HepG2 (cell line): ENCODE data around the gene SLC22A23. TPM values are rescaled to one million over a fixed set of nuclear protein-coding genes. Genes with fewer than 3 reads are reported as not detected.

Experiments used
- FOSL1 ChIP-seq: sonication (generic); formaldehyde crosslinking; IDR thresholded peaks from 2 replicates; pipeline ENCODE4 v1.9.0; 2021; ENCODE audit warnings: missing genetic modification reagents, borderline replicate concordance
- GATAD2A ChIP-seq: IDR thresholded peaks from 2 replicates; pipeline ENCODE4 v1.6.1; 2016
- HNF4G ChIP-seq, 2 experiments: sonication (generic) in 1 of 2; formaldehyde crosslinking in 1 of 2; IDR thresholded peaks; 2 replicates each; pipeline versions ENCODE4 v1.4.0 to v1.6.1; 2011 to 2020; ENCODE audit warnings: borderline replicate concordance in 2 of 2, low read depth in 2 of 2, mild to moderate bottlenecking in 2 of 2, low read length in 1 of 2, missing genetic modification reagents in 1 of 2, moderate library complexity in 1 of 2
- IRF2 ChIP-seq: IDR thresholded peaks from 2 replicates; pipeline ENCODE4 v1.6.1; 2018; ENCODE audit warnings: missing genetic modification reagents, missing compliant biosample characterization
- LBX2 ChIP-seq: sonication (generic); formaldehyde crosslinking; IDR thresholded peaks from 2 replicates; pipeline ENCODE4 v1.5.0; 2020; ENCODE audit warnings: missing genetic modification reagents, mild to moderate bottlenecking, borderline replicate concordance
- MTF1 ChIP-seq: sonication (generic); formaldehyde crosslinking; IDR thresholded peaks from 2 replicates; pipeline ENCODE4 v1.5.0; 2020; ENCODE audit warnings: missing genetic modification reagents
- NFYC ChIP-seq: IDR thresholded peaks from 2 replicates; pipeline ENCODE4 v1.6.1; 2016; ENCODE audit warnings: missing genetic modification reagents, missing compliant biosample characterization
- NRL ChIP-seq: sonication (generic); formaldehyde crosslinking; IDR thresholded peaks from 2 replicates; pipeline ENCODE4 v1.5.0; 2020; ENCODE audit warnings: missing genetic modification reagents, mild to moderate bottlenecking, moderate library complexity, borderline replicate concordance
- SNAI1 ChIP-seq: sonication (generic); formaldehyde crosslinking; IDR thresholded peaks from 2 replicates; pipeline ENCODE4 v1.5.0; 2020; ENCODE audit warnings: mild to moderate bottlenecking, missing genetic modification reagents, borderline replicate concordance
- STAG1 ChIP-seq: sonication (generic); formaldehyde crosslinking; IDR thresholded peaks from 2 replicates; pipeline ENCODE4 v1.4.0; 2020; ENCODE audit warnings: missing genetic modification reagents
- ZNF180 ChIP-seq: sonication (generic); formaldehyde crosslinking; IDR thresholded peaks from 2 replicates; pipeline ENCODE4 v1.4.0; 2020; ENCODE audit warnings: low read depth, missing genetic modification reagents, borderline replicate concordance
- ZNF337 ChIP-seq: sonication (generic); formaldehyde crosslinking; IDR thresholded peaks from 2 replicates; pipeline ENCODE4 v1.5.1; 2020; ENCODE audit warnings: missing genetic modification reagents, low read depth, mild to moderate bottlenecking, borderline replicate concordance
- ZNF530 ChIP-seq: sonication (generic); formaldehyde crosslinking; IDR thresholded peaks from 2 replicates; pipeline ENCODE4 v1.5.0; 2020; ENCODE audit warnings: low read depth, mild to moderate bottlenecking, missing genetic modification reagents
- ZNF772 ChIP-seq: sonication (generic); formaldehyde crosslinking; IDR thresholded peaks from 2 replicates; pipeline ENCODE4 v1.5.0; 2020; ENCODE audit warnings: mild to moderate bottlenecking, missing genetic modification reagents
- polyA plus RNA-seq, 8 experiments: library from polyadenylated mRNA; depleted of rRNA in 3 of 8; stranded (reverse) in 7 of 8; unstranded in 1 of 8; fragments of >200 nt; fragmentation: Illumina TruSeq in 4 of 8; extraction: Trizol in 4 of 8; gene quantifications; 2 replicates each; pipeline versions ENCODE4 v1.2.1 to v1.2.3, GENCODE V29; 2011 to 2016; ENCODE audit warnings: low read depth in 4 of 8, missing spikeins in 1 of 8, mixed read lengths in 1 of 8; ENCODE audit not compliant: insufficient read depth in 1 of 8
- total RNA-seq, 5 experiments: library from RNA; depleted of rRNA; stranded (reverse); fragments of >200 nt; fragmentation: Illumina TruSeq; extraction: Trizol; gene quantifications; 2 replicates each; pipeline ENCODE4 v1.2.3, GENCODE V29; 2016; ENCODE audit warnings: low read depth in 1 of 5
- TF ChIP-seq, protein P1 (sequence below): sonication (generic); formaldehyde crosslinking; IDR thresholded peaks from 2 replicates; pipeline ENCODE4 v1.8.1; 2023; ENCODE audit warnings: missing genetic modification reagents, mild to moderate bottlenecking, borderline replicate concordance
- TF ChIP-seq, protein P2 (sequence below): sonication (generic); formaldehyde crosslinking; IDR thresholded peaks from 2 replicates; pipeline ENCODE4 v1.5.1; 2020; ENCODE audit warnings: missing genetic modification reagents, mild to moderate bottlenecking, borderline replicate concordance
- TF ChIP-seq, protein P3 (sequence below): sonication (generic); formaldehyde crosslinking; conservative IDR thresholded peaks from 2 replicates; pipeline ENCODE4 v1.4.0; 2020; ENCODE audit warnings: mild to moderate bottlenecking, missing genetic modification reagents, moderate library complexity
- TF ChIP-seq, protein P4 (sequence below): sonication (generic); formaldehyde crosslinking; IDR thresholded peaks from 2 replicates; pipeline ENCODE4 v1.8.1; 2023; ENCODE audit warnings: mild to moderate bottlenecking, missing genetic modification reagents

Gene SLC22A23
- total and polyA plus RNA-seq, 2 of the 13 experiments (the other 11 are each of a cell fraction or from before 2014, with no cell fraction given) = 11.8 to 17.5 TPM

- TF ChIP-seq FOSL1 (CRISPR knock-in tag) (no peak), SNAI1 (CRISPR knock-in tag) (no peak; the same call in none of the 2 replicates), ZNF530 (no peak), ZNF772 (CRISPR knock-in tag) (peak; percentile 98), HNF4G (IDR thresholded peaks at IDR 0.05; ENCODE audit: borderline replicate concordance, low read depth, low read length) (peak; percentile 95), HNF4G (CRISPR knock-in tag; IDR thresholded peaks at IDR 0.05; ENCODE audit: borderline replicate concordance, low read depth) (peak; percentile 97), LBX2 (CRISPR knock-in tag) (peak; percentile 94; the same call in 1 of the 2 replicates), MTF1 (CRISPR knock-in tag) (no peak), STAG1 (CRISPR knock-in tag) (peak; percentile 46), NRL (CRISPR knock-in tag) (peak; percentile 87), ZNF180 (CRISPR knock-in tag) (no peak), IRF2 (CRISPR knock-in tag) (peak; percentile 94), ZNF337 (CRISPR knock-in tag) (0 out of 2 replicates have a peak, but pooled peaks have one; percentile 5), GATAD2A (CRISPR knock-in tag) (peak; percentile 100), NFYC (CRISPR knock-in tag) (peak; percentile 36; the same call in 1 of the 2 replicates)
- TF ChIP-seq, protein P1, sequence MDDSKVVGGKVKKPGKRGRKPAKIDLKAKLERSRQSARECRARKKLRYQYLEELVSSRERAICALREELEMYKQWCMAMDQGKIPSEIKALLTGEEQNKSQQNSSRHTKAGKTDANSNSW (CRISPR knock-in tag) = no peak
- TF ChIP-seq, protein P2, sequence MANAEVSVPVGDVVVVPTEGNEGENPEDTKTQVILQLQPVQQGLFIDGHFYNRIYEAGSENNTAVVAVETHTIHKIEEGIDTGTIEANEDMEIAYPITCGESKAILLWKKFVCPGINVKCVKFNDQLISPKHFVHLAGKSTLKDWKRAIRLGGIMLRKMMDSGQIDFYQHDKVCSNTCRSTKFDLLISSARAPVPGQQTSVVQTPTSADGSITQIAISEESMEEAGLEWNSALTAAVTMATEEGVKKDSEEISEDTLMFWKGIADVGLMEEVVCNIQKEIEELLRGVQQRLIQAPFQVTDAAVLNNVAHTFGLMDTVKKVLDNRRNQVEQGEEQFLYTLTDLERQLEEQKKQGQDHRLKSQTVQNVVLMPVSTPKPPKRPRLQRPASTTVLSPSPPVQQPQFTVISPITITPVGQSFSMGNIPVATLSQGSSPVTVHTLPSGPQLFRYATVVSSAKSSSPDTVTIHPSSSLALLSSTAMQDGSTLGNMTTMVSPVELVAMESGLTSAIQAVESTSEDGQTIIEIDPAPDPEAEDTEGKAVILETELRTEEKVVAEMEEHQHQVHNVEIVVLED (CRISPR knock-in tag) = peak; percentile 51; the same call in 1 of the 2 replicates
- TF ChIP-seq, protein P3, sequence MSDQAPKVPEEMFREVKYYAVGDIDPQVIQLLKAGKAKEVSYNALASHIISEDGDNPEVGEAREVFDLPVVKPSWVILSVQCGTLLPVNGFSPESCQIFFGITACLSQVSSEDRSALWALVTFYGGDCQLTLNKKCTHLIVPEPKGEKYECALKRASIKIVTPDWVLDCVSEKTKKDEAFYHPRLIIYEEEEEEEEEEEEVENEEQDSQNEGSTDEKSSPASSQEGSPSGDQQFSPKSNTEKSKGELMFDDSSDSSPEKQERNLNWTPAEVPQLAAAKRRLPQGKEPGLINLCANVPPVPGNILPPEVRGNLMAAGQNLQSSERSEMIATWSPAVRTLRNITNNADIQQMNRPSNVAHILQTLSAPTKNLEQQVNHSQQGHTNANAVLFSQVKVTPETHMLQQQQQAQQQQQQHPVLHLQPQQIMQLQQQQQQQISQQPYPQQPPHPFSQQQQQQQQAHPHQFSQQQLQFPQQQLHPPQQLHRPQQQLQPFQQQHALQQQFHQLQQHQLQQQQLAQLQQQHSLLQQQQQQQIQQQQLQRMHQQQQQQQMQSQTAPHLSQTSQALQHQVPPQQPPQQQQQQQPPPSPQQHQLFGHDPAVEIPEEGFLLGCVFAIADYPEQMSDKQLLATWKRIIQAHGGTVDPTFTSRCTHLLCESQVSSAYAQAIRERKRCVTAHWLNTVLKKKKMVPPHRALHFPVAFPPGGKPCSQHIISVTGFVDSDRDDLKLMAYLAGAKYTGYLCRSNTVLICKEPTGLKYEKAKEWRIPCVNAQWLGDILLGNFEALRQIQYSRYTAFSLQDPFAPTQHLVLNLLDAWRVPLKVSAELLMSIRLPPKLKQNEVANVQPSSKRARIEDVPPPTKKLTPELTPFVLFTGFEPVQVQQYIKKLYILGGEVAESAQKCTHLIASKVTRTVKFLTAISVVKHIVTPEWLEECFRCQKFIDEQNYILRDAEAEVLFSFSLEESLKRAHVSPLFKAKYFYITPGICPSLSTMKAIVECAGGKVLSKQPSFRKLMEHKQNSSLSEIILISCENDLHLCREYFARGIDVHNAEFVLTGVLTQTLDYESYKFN (CRISPR knock-in tag) = peak; percentile 99
- TF ChIP-seq, protein P4, sequence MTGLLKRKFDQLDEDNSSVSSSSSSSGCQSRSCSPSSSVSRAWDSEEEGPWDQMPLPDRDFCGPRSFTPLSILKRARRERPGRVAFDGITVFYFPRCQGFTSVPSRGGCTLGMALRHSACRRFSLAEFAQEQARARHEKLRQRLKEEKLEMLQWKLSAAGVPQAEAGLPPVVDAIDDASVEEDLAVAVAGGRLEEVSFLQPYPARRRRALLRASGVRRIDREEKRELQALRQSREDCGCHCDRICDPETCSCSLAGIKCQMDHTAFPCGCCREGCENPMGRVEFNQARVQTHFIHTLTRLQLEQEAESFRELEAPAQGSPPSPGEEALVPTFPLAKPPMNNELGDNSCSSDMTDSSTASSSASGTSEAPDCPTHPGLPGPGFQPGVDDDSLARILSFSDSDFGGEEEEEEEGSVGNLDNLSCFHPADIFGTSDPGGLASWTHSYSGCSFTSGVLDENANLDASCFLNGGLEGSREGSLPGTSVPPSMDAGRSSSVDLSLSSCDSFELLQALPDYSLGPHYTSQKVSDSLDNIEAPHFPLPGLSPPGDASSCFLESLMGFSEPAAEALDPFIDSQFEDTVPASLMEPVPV (CRISPR knock-in tag) = no peak; the same call in 1 of the 2 replicates
Observed at GRCh38 chr6:3370361-3371221, 86.3 kb downstream of the SLC22A23 start (continued).
